NCI-H2196 treated with DMSO at 0.1 percent for 48 hours (cell line): Measurements from ENCODE around the gene HPDL.
"Not testable (repeated sequence)": the region's sequence is repeated elsewhere in the genome, so short reads cannot be mapped to it uniquely, and the experiment has no call there.

Experiments
- DNase-seq: peaks from one replicate; lab custom pipeline; 2025; ENCODE audit not compliant: unreplicated experiment; lab: John Stamatoyannopoulos, UW

Gene HPDL

GRCh38 chr1:45326627-45327623 lies at the start of gene HPDL:
Gene HPDL (plus strand): TSS chr1:45326895. CDS start chr1:45327149, 254 bp downstream.
- DNase-seq, result no peak

- no peak for DNase-seq
Observed at GRCh38 chr1:45282351-45282750, 44.3 kb upstream of the HPDL start.

DNA sequence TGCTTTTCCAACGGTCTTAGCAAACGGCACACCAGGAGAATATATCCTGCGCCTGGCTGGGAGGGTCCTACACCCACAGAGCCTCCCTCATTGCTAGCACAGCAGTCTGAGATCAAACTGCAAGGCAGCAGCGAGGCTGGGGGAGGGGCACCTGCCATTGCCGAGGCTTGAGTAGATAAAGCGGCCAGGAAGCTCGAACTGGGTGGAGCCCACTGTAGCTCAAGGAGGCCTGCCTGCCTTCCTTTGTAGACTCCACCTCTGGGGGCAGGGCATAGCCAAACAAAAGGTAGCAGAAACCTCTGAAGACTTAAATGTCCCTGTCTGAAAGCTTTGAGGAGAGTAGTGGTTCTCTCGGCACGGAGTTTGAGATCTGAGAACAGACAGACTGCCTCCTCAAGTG lies 41.8 kb upstream of the HPDL start:
- DNase-seq, result not testable (repeated sequence)

DNA sequence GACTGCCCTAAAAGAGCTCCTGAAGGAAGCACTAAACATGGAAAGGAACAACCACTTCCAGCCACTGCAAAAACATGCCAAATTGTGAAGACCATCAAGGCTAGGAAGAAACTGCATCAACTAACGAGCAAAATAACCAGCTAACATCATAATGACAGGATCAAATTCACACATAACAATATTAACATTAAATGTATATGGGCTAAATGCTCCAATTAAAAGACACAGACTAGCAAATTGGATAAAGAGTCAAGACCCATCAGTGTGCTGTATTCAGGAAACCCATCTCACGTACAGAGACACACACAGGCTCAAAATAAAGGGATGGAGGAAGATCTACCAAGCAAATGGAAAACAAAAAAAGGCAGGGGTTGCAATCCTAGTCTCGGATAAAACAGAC lies 40.2 kb upstream of the HPDL start:
- not testable (repeated sequence) for DNase-seq

- not testable (repeated sequence) for DNase-seq
Observed at GRCh38 chr1:45291002-45291401, 35.7 kb upstream of the HPDL start.

DNA sequence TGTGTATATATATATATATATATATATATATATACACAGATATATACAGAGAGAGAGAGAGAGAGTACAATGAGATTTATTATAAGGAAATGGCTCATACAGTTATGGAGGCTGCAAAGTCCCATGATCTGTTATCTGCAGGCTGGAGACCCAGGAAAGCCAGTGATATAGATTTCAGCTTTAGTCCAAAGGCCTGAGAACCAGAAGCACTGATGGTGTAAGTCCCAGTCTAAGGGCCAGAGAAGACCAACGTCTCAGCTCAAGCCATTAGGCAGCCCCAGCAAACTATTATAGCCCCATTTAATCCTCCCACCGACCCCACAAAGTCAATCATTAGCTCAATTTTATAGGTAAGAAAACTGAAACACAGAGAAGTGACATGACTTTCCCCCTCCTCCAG lies 35.0 kb upstream of the HPDL start:
- DNase-seq, result no peak

DNA sequence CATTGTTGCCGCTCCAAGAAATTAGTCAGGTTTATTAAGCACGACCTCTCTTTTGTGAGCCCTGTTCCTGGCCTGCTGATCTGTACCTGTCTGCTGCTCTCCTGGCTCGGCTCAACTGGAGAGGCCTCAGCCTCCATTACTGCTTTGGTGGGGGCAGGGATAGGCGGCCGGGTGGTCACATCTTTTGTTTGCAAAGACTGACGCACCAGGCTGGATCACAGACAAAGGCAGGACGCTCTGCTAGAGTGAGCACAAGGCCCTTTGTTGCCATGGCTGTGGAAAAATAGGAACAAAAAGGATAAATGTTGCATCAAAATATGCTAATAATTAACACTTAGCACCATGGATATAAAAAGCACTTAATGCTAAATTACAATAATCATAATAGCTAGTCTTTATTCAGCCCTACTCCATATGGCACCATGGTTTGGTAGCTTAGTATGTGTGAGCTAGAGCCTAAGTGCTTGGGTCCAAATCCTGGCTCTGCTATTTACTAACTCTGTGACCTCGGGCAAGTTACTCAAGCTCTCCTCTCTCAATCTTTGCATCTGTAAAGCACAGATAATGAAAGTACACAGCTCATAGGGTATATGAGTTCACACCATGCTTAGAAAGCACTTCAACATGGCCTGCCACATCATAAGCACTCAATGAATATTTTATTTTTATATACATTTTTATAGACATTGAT lies 28.9 kb upstream of the HPDL start:
- no peak for DNase-seq

DNA sequence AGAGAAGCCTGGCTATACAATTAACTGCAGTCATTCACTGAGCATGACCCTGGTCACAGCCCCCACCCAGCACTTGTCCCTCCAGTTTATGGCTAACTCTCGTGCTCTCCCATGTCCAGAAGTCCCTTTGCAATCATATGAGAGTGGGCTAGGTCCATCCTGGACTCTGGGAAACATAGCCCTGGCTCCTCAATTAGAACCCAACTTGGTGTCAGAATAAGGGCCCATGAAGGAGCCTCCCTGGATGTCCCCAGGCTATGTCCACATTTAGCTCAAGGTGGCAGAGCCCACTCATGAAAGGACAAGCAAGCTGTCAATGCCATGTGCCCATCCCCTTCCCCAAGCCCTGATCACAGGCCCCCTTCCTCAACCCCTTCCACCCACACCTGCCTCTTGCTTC lies 27.4 kb upstream of the HPDL start:
- no peak for DNase-seq

- peak; percentile 64 for DNase-seq
Observed at GRCh38 chr1:45299981-45300668, 26.6 kb upstream of the HPDL start.

DNA sequence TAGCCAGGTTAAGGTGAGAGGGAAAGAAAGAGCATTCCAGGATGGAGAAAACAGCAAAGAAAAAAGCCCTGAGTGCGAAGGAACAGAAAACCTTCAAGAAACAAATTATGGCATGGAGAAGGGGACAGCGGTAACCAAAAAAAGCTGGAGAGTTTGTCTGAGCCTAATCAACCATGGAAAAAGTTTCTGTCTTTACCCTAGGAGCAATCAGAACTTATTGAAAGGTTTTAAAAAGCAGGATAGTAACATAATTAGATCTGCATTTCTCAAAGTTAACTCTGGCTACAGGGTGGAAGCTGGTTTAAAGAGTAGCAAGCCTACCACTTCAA lies 26.1 kb upstream of the HPDL start:
- no peak for DNase-seq

DNA sequence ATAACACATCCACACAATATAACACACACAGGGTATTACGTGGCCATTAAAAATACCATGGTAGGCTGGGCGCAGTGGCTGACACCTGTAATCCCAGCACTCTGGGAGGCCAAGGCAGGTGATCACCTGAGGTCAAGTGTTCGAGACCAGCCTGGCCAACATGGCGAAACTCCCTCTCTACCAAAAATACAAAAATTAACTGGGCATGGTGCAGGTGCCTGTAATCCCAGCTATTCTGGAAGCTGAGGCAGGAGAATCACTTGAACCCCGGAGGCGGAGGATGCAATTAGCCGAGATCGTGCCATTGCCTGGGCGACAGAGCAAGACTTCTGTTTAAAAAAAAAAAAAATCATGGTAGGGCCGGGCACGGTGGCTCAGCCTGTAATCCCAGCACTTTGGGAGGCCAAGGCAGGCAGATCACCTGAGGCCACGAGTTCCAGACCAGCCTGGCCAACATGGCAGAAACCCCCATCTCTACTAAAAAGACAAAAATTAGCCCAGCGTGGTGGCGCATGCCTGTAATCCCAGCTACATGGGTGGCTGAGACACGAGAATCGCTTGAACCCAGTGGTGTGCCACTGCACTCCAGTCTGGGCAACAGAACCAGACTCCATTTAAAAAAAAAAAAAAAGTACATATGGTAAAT lies 24.1 kb upstream of the HPDL start:
- DNase-seq, result no peak

GRCh38 chr1:45303520-45304310 lies 23.0 kb upstream of the HPDL start:
- DNase-seq, result peak; percentile 95

DNA sequence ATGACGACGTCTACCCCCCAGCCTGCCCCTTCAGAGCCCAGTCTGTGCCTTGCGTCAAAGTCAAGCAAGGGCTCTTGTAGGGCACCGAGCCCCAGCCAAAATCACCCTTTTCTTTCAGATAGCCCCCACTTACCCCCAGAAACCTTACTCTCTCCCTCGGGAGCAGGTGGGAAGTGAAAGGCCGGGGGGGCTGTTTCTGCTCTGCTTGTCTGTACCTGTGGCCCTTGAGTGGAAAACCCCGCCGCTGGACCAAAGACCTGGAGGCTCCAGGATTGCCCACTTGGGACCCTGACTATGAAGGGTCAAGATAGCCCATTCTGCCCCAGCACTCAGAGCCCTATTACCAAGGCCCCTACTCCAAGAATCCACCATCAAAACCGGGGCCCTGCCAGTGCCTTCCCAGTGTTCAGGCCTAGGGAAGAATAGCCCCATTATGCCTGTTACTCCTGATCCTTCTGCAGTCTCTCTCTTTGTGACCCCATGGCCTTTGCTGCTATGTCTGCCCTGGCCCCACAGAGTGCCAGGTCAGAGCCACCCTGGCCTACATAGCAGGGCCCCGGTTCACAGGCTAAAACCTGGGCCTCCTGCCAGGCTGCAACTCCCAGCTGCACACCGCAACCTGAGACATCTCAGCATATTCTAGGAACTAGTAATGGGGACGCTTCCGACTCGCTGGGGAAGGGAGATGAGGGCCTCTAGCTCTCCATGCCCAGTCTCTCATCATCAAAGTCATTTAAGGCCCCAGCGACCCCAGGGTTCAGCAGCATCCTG lies 22.2 kb upstream of the HPDL start:
- peak; percentile 51 for DNase-seq

DNA sequence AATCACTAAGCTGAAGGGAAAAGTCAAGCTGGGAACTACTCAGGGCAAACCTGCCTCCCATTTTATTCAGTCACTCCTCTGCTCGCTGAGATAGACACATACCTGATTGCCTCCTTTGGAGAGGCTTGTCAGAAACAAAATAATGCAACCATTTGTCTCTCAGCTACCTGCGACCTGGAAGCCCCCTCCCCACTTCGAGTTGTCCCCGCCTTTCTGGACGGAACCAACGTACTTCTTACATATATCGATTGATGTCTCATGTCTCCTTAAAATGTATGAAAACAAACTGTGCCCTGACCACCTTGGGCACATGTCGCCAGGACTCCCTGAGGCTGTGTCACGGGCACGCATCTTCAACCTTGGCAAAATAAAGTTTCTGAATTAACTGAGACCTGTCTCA lies 21.5 kb upstream of the HPDL start:
- no peak for DNase-seq

DNA sequence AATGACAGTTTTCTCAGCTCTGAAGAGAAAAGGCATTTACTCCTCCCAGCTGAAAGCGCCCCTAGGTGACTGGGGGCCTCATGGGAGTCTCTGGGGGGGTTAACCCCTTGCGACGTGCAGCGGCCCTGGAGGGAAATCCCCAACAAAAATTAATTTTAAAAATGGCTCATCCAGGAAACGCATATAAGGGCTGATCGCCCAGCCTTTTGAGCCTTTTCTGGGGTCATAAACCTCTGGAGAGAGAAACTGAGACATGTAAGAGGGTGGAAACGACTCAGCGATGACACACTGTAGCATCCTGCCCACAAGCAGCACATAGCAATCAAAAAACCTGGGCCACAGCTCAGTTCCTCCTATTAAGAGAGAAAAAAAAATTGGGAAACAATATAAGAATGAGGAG lies 20.4 kb upstream of the HPDL start:
- DNase-seq, result no peak

- no peak for DNase-seq
Observed at GRCh38 chr1:45306905-45307304, 19.8 kb upstream of the HPDL start.

DNA sequence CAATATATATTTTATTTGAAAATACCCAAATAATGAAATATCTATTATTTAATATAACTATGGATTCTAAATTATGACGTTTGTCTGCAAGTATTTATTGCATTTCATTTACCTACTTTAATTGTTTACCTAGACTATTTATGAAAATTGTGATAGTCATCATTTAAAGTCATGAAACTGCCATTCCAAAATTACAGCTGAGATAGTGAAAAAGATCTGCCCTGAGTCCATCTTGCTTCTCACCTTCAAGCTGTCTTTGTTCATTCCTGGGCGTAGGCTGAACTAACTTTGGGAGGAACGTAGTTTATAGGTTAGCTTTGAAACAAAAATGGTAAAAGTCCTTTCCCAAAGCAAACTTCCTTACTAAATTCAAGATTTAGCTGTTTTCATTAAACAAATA lies 12.4 kb upstream of the HPDL start:
- DNase-seq, result no peak

- DNase-seq, result no peak
Observed at GRCh38 chr1:45317166-45317565, 9.5 kb upstream of the HPDL start.

DNA sequence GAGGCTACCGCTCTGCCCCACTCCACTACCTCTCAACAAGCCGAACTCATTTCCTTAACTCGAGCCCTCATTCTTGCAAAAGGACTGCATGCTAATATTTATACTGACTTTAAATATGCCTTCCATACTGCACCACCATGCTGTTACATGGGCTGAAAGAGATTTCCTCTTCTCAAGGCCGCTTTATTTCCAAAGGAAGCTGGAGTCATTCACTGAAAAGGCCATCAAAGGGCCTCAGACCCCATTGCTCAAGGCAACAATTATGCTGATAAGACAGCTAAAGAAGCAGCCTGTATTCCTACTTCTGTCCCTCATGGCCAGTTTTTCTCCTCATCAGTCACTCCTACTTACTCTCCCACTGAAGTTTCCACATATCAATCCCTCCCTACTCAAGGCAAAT lies 6.9 kb upstream of the HPDL start:
- no peak for DNase-seq

- no peak for DNase-seq
Observed at GRCh38 chr1:45321444-45321843, 5.3 kb upstream of the HPDL start.
